OCI-LY7 (cell line): ENCODE measurements around the gene FEM1A.
"Not testable (repeated sequence)": the region's sequence is repeated elsewhere in the genome, so short reads cannot be mapped to it uniquely, and the experiment has no call there.

Source experiments
- EZH2phosphoT487 ChIP-seq: fragments of 200-600 bp; sonication (generic); IDR thresholded peaks from 2 replicates; pipeline ENCODE4 v1.6.1; 2018; ENCODE audit warnings: low read depth, borderline replicate concordance, mild to moderate bottlenecking, mixed run types, antibody characterized with exemption, low read length, moderate library complexity, mixed read lengths
- TF ChIP-seq, protein P1 (sequence below): fragments of 200-600 bp; sonication (generic); conservative IDR thresholded peaks from 2 replicates; pipeline ENCODE4 v1.5.1; 2014; ENCODE audit warnings: mild to moderate bottlenecking, antibody characterized with exemption, low read length, moderate library complexity, mixed read lengths

DNA sequence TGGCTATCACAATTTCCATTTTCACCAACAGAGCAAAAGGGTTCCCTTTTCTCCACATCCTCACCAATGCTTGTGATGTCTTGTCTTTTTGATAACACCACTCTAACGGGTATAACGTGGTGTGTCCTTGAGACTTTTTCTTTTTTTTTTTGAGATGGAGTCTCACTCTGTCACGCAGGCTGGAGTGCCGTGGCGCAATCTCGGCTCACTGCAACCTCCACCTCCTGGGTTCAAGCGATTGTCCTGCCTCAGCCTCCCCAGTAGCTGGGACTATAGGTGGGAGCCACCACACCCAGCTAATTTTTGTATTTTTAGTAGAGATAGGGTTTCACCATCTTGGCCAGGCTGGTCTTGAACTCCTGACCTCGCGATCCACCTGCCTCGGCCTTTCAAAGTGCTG is 46.4 kb upstream of the FEM1A start:
- TF ChIP-seq, protein P1, sequence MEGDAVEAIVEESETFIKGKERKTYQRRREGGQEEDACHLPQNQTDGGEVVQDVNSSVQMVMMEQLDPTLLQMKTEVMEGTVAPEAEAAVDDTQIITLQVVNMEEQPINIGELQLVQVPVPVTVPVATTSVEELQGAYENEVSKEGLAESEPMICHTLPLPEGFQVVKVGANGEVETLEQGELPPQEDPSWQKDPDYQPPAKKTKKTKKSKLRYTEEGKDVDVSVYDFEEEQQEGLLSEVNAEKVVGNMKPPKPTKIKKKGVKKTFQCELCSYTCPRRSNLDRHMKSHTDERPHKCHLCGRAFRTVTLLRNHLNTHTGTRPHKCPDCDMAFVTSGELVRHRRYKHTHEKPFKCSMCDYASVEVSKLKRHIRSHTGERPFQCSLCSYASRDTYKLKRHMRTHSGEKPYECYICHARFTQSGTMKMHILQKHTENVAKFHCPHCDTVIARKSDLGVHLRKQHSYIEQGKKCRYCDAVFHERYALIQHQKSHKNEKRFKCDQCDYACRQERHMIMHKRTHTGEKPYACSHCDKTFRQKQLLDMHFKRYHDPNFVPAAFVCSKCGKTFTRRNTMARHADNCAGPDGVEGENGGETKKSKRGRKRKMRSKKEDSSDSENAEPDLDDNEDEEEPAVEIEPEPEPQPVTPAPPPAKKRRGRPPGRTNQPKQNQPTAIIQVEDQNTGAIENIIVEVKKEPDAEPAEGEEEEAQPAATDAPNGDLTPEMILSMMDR, result not testable (repeated sequence)
- TF ChIP-seq EZH2phosphoT487, result not testable (repeated sequence)
